GM19324 (cell line): Measurements from ENCODE around the gene CPXM1.

ENCODE experiments used
- ATAC-seq: cut with Tn5 transposase; IDR thresholded peaks from one replicate; pipeline ENCODE4 v1.9.1; 2021; ENCODE audit warnings: mild to moderate bottlenecking, moderate library complexity; ENCODE audit not compliant: unreplicated experiment, low FRiP score

The CPXM1 gene

DNA sequence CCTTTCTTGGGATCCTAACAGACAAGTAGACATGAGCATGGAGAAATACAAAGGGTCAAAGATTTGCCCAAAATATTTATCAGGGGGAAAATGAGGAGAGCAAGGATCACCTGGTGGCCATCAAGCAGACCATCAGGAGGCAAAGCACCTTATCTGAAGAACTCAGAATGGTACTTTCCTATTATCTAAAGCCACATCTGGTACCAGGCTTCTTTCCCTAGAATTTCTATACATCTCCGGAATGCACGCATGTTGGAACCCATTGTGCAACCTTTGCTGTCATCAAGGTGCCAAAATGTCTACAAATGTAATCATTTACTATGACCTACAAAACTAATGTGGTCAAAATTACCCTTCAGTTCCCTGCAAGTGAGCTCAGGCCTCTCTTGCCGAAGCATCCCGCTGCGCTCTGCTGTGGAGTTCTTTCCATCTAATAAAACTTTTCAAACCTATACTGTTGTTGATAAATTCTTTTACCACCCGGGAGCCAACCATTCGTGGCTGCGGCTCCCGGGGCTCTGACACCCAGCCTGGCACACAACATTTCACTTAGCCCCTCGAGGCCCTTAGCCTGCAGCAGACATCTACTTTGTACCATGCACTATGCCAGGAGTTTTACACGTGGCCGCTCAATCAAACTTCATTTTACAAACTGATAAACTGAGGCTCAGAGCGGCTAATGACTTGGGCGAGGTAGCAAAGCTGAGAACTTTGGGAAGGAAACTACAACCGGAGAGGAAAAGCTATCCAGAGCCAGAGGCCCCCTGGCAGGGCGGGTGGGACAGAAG, 3.8 kb upstream of the CPXM1 start:
- ATAC-seq = no peak

GRCh38 chr20:2801286-2801728, 880 bp upstream of the CPXM1 start:
- no peak for ATAC-seq

- ATAC-seq = peak; percentile 21
These were observed 523 bp downstream of the CPXM1 start for GRCh38 chr20:2799688-2800520.

DNA sequence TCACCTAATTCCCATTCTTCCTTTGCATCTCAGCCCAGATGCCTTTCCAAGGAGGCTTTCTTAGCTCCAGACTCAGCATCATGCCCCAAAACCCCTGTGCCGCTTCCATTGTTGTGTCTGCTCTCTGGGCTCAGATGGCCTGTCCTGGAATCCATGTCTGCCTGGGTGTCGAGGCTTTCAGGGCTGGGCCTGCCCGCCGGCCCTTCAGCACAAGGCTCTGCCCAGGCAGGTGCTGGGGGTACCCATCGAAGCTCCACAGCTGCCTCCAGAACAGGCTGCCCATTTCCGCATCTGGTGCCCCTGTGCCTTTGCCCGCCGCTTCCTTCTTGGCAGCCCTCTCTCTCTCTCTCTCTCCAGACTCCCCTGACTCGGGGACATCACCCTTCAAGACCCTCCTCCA, 1.2 kb downstream of the CPXM1 start:
- no peak for ATAC-seq

- ATAC-seq = no peak
These were observed 1.6 kb downstream of the CPXM1 start for GRCh38 chr20:2798814-2799213.

DNA sequence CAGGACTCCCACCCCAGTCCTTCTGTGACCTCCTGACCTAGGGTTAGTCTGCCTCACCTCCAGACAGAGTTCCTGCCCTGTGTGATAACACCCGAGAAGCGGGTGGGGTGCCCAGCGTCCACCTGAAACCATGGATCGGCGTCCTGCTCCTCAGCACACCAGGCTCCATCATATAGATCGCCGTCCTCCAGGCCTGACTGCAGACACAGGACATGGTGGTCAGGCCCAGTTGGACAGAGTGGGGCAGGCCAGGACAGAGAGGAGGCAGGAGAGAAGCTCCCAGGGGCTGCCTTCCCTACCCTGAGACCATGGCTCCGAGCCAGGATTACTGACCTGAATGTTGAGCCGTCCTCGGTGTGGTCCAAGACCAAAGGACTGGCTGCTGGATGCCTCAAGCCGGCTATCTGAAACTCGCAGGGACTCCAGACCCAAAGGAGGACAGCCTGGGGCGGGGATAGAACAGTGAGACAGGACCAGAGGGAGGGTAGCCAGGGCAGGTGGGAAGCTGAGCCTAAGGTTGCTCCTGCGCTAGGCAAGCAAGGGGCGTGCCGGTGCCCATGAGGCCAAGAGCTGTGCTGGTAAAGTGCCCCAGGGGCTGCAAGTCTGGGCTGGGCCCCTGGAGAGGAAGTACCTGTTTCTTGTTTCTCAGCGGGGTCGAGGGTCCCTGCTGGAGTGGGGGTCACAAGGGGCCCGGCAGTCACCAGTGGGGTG, 2.2 kb downstream of the CPXM1 start:
- no peak for ATAC-seq

- ATAC-seq = no peak
These were observed 3.1 kb downstream of the CPXM1 start for GRCh38 chr20:2797136-2797983.

GRCh38 chr20:2796011-2796660, 4.3 kb downstream of the CPXM1 start:
- ATAC-seq = no peak

DNA sequence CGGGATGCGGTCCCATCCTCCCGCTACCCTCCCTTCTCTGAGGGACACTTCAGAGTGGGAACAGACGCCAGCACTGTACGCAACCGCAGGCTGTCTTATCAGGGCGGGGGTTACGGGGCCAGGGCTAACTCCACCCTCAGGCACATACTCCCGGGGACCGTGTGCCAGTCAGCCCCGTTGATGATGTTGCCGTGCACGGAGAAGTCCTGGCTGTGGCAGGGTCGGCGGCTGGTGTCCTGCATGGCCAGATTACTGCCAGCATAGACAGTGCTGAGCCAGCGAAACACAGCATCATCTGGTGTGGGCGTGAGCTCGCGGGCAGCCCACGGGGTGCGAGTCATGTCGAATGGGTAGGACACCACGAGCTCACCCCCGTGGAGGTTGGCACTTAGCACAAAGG, 5.0 kb downstream of the CPXM1 start:
- ATAC-seq = no peak

DNA sequence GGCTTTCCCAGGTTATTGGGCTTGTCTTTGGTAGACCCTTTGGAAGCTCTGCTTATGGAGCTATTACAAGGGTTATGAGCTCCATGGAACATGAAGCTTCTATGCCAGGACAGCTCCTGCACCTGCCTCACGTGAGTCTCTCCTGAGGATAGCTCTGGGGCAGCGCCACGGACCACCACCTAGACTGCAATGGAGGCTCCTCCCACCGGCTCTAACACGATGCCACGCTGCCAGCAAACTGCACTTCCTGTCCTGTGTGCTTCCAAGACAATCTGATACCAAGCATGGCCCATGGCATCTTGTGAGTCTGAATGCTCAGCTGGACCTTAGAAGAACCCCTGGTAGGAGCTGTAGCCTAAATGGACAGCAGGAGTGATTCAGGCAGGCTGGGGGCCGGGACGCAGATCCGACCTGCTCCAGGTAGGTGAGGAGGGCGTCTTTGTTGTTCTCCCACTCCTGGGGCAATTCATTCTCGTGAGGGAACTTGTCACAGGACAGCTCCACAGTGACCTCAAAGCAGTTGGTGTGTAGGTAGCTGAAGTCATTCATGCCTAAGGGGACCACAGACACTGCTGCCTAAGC, 5.5 kb downstream of the CPXM1 start:
- no peak for ATAC-seq

DNA sequence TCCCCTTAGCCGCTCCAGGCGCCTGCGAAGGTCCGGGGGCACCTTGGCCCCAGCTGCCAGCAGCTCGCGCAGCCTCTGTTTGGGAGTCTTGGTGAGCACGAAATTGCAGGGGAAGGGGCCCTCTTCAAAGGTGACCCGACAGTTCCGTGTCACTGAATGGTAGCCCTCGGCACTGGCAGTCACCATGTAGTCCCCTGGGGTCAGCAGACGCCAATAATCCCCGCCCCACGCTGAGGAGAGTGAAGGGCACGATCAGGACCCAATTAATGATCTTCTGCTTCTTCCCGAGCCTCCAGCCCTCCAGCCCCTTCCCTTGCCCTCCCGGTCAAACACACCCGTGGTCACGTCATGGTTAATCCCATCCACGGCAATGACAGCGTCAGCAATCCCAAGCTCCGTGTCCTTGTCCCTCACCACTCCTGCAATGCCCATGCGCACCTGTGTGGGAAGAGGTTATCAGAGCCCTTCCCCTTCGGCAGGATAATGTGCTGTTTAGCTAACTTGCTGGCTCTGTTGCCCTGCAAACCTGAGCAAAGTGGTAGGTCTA, 6.2 kb downstream of the CPXM1 start:
- no peak for ATAC-seq

DNA sequence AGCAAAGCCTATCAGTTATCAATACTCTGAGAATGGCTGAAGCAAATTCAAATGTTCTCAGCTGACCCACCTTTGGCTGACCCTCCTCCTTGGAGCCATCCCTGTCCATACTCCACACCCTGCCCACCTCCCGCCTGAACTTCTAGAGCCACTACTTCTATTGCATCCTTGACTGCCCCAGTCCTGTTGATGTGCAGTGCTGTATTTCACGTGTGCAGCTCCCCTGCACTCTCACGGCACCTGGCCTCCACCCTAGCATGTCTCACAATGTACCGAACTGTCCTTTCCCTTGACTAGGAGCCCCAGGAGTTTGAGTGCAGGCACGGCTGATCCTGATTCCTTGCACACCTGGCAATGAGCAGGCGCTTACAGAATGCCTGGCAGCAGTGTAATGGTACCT, 7.0 kb downstream of the CPXM1 start:
- no peak for ATAC-seq

GRCh38 chr20:2783908-2784566, 16.4 kb downstream of the CPXM1 start:
- ATAC-seq = no peak

- ATAC-seq = no peak
These were observed 19.5 kb downstream of the CPXM1 start for GRCh38 chr20:2780948-2781347.

- no peak for ATAC-seq
These were observed 21.7 kb downstream of the CPXM1 start for GRCh38 chr20:2778602-2779321.

- ATAC-seq = no peak
These were observed 25.3 kb downstream of the CPXM1 start for GRCh38 chr20:2775139-2775538.

- ATAC-seq = no peak
These were observed 26.6 kb downstream of the CPXM1 start for GRCh38 chr20:2773812-2774211.

- no peak for ATAC-seq
These were observed 28.8 kb downstream of the CPXM1 start for GRCh38 chr20:2771631-2772080.
